SH-SY5Y (cell line): ENCODE results near the gene COL5A2.

Source experiments
- GATA2 ChIP-seq: IDR thresholded peaks from 2 replicates; pipeline ENCODE4 v1.6.1; 2011; ENCODE audit warnings: mild to moderate bottlenecking, low read depth, low read length
- GATA3 ChIP-seq: IDR thresholded peaks from 2 replicates; pipeline ENCODE4 v1.6.1; 2011; ENCODE audit warnings: low read depth, mild to moderate bottlenecking, low read length, moderate library complexity

The COL5A2 gene

GRCh38 chr2:189047171-189047888 is 132.2 kb downstream of the COL5A2 start:
- no peak for TF ChIP-seq GATA2
- no peak for TF ChIP-seq GATA3

- TF ChIP-seq GATA2 (no peak), GATA3 (no peak)
These were observed 133.2 kb downstream of the COL5A2 start for GRCh38 chr2:189046320-189046719.

DNA sequence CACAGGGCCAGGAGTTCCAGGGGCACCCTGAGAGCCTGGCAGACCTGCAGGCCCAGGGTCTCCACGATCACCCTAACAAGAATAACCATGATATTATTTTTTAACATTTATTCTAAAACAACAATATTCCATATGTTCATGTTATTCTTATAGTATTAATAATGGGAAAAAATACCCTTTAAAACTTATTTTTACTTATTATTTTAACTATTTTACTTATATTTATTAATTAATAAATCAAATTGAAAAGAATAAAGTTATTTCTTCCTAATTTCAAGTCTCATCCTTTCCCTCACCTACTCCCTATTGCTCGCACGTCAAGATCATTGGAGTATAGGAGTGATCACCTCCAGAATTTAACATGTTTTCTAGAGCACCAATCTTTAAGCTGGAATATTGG is 133.7 kb downstream of the COL5A2 start:
- TF ChIP-seq GATA2 (no peak), GATA3 (no peak)

DNA sequence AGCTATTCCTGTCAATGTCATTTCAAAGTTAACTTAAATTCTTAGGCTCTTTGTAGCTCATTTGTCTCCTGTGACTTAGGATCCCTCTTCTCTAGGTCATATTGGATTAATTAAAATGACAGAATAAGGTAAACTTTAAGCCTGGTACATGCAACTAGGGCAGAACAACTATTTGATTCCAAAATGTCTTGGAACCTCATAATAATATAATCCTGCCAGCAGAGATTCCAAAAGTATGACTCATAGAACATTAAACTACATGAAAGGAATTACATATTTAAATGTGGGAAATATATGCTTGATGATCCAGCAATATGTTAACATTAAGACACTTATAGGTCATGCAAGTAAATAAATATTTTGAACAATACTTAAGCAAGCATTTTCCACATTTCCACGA is 142.0 kb downstream of the COL5A2 start:
- TF ChIP-seq GATA3 (no peak), GATA2 (no peak)

- no peak for TF ChIP-seq GATA2
- TF ChIP-seq GATA3: no peak
These were observed 154.5 kb downstream of the COL5A2 start for GRCh38 chr2:189024901-189025618.

DNA sequence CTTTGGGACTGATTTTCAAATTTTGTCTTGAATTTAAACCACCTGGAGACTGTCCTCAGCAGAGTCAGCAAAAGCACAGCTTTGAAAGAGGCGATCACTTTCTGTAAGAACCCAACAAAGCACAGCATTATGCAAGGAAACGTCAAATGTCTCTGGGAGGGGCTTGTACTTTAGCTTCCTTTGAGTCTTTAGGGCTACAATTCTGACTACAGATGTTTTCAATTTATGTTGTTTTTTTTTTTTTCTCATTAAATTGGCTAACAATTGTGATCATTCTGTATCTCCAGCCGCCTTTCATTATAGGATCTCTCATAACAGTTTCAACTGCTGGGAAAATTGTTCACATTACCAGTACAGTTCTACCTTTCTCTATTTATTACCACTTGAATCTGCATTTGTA is 157.1 kb downstream of the COL5A2 start:
- no peak for TF ChIP-seq GATA2
- no peak for TF ChIP-seq GATA3

GRCh38 chr2:189022053-189022481 is 157.5 kb downstream of the COL5A2 start:
- TF ChIP-seq GATA2: no peak
- TF ChIP-seq GATA3: no peak

- TF ChIP-seq GATA3 (no peak), GATA2 (no peak)
These were observed 159.4 kb downstream of the COL5A2 start for GRCh38 chr2:189020179-189020578.

- TF ChIP-seq GATA3 (no peak), GATA2 (no peak)
These were observed 160.9 kb downstream of the COL5A2 start for GRCh38 chr2:189018631-189019030.

GRCh38 chr2:189016311-189016861 is 163.2 kb downstream of the COL5A2 start:
- TF ChIP-seq GATA2 (no peak), GATA3 (no peak)

GRCh38 chr2:189015359-189015758 is 164.2 kb downstream of the COL5A2 start:
- TF ChIP-seq GATA3: no peak
- TF ChIP-seq GATA2: no peak

DNA sequence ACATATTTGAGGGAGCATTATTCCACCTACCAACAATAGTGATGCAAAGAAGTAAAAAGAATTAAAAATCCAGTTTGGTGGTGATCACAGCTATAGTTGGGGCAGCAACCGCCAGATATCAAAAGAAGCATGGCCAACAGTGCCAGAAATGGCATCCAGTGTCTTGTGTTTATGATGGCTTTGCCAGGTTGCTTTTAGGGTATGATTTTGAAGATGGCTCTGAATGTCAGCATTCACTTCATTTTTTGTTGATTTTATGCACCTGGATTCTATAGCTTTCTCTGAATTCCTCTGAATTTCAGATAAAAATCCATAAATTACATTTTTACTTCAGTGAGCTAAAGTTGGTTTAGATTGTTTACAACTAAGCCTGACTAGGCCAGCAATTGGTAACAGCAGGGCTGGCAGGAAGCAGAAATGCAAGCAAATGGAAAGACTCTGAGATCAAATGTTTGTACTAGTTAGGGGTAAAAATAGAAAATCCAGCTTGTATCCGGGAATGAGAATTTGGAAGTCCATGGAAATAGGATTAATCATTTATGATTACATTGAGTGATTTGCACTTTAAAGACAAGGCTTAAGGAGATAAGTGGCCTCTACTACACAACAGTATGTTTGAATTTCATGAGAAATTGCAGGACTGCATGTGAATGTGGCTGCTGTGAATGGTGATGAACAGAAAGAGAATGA is 165.0 kb downstream of the COL5A2 start:
- no peak for TF ChIP-seq GATA2

GRCh38 chr2:189013671-189014448 is 165.7 kb downstream of the COL5A2 start:
- TF ChIP-seq GATA2 (no peak), GATA3 (no peak)

GRCh38 chr2:189013031-189013430 is 166.5 kb downstream of the COL5A2 start:
- no peak for TF ChIP-seq GATA2
- TF ChIP-seq GATA3: no peak
